GM04503 (cell line): ENCODE measurements around the gene PRPF31.

Source experiments
- DNase-seq: peaks from one replicate; pipeline ENCODE4 v3.0.0-alpha.2; 2012; ENCODE audit warnings: low read depth

The PRPF31 gene

DNA sequence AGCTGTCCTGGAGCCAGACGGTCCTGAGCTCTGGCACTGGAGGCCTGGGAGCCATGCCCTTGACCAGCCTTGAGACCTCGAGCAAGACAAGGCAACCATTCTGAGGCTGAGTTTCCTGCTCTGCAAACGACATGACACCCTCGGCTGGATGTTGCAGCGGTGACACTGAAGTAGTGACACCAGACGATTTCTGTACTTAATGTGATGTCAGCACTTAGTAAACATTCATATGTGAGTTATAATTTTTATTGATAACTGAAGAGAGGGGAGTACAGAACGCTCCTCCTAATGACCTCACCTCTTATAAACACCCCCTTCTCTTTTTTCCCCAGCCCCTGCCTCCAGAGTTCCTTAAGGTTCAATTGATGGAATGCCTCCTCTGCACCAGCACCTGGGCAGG is 7.1 kb upstream of the PRPF31 start:
- no peak for DNase-seq

GRCh38 chr19:54109651-54110050 is 5.9 kb upstream of the PRPF31 start:
- DNase-seq, result no peak

- DNase-seq, result no peak
These were observed 1.0 kb upstream of the PRPF31 start for GRCh38 chr19:54114340-54115108.

DNA sequence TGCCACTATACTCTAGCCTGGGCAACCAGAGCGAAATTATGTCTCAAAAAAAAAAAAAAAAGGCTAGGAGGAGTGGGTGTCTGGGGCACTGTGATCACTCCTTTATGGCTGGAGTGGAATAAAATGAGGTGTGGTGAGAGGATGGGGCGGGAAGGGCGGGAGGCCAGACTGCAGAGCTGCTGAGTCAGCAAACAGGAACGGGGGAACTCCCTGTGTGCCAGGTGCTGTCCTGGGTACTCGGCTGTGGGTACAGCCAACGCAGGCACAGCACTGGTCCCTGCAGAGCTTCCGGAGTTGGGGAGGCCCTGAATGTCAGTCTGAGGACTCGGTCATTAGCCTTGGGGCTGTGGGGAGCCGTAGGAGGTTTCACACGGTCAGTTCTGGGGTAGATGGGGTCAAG is 5.7 kb downstream of the PRPF31 start:
- no peak for DNase-seq

GRCh38 chr19:54123682-54124081 is 8.1 kb downstream of the PRPF31 start:
- DNase-seq, result no peak

DNA sequence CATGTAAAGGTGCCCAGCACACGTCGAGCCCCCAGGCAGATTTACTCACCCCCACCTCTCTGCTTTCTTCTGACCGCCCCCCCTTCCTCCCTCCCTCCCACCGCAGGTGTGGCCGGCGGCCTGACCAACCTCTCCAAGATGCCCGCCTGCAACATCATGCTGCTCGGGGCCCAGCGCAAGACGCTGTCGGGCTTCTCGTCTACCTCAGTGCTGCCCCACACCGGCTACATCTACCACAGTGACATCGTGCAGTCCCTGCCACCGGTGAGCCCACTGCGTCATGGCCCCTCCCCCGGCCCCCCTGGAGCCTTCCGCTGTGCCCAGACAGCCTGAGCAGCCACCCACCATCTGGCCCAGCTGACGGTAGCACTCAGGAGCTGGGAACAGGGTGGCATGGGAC is 8.8 kb downstream of the PRPF31 start:
- no peak for DNase-seq

DNA sequence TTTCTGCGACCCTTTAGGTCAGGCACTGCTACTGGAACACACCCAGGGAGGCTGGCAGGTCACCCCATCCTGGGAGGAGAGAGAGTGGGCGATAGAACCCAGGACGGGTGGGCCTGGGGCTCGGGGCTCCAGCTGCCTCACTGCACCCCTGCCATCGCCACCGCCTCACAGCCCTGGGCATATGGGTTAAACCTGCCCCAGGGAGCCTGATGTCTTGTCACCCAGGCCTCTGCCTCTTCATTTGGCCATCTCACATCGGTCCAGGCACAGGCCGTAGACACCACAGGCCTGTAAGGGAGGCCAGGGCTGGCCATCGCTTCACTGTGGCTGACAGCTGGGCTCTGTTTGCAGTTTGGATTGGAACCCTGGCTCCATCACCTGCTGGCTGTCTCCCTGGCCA is 10.2 kb downstream of the PRPF31 start:
- DNase-seq, result no peak

DNA sequence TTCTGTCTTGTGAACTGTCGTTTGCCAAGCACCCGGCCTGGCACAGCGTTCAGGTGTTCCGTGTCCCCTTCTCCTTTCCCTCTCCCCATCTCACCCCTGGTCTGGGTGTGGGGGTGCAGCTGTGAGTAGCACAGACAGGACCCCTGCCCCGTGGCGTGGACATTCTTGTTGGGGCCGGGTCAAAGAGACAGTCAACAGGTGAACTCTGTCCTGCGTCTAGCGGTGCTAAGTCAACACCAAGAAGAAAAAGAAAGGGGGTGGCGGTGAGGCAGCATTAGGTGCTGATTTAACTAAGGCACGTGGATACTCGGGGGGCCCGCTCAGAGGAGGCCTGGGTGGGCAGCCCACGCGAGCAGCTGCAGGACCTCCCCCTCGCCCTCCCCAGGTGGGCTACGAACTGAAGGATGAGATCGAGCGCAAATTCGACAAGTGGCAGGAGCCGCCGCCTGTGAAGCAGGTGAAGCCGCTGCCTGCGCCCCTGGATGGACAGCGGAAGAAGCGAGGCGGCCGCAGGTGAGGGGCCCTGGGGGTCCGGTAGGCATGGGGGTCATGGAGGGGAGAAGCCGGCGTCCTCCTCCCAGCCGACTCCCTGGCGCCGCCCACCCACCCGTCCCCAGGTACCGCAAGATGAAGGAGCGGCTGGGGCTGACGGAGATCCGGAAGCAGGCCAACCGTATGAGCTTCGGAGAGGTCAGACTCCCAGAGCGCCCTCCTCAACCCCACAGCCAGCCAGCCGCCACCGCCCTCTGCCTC is 12.3 kb downstream of the PRPF31 start:
- no peak for DNase-seq

DNA sequence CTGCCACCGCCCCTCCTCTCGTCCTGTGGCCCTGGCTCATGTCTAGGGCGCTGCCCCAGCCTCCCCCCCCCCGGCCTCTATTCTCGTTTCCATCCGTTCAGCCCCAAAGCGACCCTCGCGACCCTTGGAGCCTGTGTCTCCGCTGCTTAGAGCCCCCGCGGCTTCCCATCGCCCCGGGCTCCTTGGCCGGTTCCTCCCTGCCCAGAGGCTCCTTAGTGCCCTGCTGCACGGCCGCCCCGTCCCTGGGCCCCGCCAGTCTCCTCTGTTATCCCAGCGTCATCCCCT is 12.8 kb downstream of the PRPF31 start:
- DNase-seq, result no peak

DNA sequence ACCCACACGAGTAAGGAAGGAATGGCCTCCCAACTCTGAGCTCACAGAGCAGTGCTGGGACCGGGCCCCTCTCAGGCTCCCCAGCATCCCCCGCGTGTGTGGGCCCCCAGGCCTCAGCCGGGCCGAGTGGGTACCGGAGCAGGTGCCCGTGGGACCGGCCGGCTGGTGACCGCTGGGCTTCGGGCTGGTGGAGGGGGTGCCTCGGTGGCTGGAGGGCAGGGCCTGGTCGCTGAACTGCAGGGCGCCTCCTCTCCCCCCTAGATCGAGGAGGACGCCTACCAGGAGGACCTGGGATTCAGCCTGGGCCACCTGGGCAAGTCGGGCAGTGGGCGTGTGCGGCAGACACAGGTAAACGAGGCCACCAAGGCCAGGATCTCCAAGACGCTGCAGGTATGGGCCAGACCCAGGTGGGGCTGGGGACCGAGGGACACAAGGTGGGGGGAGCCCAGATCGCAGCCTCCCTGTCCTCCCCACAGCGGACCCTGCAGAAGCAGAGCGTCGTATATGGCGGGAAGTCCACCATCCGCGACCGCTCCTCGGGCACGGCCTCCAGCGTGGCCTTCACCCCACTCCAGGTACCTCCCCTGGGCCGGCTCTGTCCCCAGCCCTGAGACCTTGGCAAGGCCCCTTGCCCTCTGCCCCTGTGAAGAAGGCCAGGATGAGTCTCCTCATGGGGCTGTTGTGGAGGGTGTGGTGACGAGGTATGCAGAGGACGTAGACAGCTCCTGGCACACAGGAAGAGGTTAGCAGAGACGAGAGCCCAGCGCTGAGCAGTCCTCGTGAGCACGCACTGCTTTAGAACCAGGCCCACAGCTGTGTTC is 13.5 kb downstream of the PRPF31 start:
- DNase-seq, result no peak

GRCh38 chr19:54129617-54129996 is 14.1 kb downstream of the PRPF31 start:
- no peak for DNase-seq

GRCh38 chr19:54133312-54133956 is 17.9 kb downstream of the PRPF31 start:
- DNase-seq, result no peak

DNA sequence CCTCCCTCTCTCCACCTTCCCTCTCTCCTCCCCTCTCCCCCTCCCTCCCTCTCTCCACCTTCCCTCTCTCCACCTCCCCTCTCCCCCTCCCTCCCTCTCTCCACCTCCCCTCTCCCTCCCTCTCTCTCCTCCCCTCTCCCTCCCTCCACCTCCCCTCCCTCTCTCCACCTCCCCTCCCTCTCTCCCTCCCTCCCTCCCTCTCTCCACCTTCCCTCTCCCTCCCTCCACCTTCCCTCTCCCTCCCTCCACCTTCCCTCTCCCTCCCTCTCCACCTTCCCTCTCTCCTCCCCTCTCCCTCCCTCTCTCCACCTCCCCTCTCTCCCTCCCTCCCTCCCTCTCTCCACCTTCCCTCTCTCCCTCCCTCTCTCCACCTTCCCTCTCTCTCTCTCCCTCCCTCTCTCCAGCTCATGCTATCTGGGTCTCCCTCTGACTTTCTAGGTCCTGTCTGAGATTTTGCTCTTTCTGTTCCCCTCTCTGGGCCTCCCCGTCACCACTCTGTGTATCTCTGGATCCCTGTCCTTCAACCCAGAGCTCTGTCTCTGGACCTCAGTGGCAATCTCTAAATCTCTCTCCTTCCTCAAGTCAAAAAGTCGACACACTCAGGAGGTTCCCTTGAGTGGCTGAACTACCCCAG is 18.5 kb downstream of the PRPF31 start:
- no peak for DNase-seq

DNA sequence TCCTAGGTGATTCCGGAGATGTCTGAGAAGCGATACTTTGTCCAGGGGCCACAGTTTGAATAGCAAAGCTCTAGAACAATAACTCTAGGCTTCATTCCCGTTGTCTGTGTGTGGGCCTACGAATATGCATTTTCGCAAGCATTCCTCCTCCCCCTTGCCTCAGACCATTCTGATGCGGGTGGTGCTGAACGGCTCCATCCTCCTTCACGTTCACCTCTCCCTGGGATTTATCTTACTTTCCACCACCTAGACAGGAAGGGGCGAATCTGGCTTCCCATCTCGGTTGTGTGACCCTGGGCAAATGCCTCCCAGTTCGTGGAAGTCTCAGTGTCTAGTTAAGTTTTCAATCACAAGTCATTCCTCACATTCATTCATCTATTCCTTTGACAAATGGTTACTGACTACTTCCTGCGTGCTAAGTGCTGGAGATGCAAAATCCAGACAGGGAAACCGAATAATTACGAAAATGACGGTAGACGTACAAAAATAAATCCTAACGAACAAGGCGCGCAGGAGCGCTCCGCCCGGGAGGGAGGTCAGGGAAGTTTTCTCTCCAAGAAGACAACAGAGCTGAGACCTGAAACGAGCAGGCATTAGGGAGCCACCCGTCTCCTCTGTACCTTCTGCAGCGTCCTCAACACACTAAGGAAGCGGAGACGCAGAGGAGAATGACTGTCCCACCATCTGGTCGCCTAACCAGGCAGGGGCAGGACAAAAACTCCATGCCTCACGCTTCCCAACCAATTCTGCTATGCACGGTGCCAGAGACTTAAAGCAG is 20.7 kb downstream of the PRPF31 start:
- no peak for DNase-seq

GRCh38 chr19:54136864-54137698 is 21.5 kb downstream of the PRPF31 start:
- DNase-seq, result peak; percentile 100

DNA sequence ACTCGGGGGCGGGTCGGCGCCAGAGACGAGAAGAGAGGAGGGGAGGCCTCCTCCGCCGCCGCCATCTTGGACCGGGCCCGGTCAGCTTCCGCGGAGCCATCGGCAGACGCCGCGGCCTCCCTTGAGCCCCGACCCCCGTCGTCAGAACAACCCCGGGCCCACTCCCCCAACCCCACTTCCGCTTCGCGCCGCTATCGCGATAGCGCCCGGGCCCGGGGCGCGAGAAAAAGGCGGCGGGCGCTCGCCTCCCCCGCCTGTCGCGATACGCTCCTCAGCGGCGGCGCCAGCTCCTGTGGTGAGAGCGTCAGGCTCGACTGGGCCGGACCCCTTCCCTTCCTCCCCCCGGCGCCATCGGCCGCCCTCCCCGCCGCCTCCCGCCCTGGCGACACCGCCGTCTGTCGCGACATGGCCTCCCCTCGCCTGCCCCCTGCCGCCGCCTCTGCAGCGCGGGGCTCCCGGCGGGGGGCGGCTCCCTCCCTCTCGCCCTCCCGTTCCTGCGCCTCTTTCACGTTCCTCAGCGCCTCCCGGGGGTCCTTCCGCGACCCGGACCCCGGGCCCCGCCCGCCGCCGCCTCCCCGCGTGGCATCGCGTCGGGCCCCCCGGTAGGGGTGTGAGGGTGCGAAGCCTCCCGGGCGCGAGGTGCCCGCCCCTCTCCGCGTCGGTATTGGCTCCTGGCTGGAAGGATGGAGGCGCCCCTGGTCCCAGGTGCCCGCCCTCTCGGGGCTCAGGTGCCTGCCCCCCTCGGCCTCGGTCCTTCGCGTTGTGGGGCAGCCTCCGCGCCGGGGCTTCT is 22.3 kb downstream of the PRPF31 start, which contains the start of gene CNOT3:
TSS of gene CNOT3 (plus strand) at position 64 of the 790 bp plus-strand sequence. CDS start 5,217 bp downstream, outside the sequence.
- no peak for DNase-seq

DNA sequence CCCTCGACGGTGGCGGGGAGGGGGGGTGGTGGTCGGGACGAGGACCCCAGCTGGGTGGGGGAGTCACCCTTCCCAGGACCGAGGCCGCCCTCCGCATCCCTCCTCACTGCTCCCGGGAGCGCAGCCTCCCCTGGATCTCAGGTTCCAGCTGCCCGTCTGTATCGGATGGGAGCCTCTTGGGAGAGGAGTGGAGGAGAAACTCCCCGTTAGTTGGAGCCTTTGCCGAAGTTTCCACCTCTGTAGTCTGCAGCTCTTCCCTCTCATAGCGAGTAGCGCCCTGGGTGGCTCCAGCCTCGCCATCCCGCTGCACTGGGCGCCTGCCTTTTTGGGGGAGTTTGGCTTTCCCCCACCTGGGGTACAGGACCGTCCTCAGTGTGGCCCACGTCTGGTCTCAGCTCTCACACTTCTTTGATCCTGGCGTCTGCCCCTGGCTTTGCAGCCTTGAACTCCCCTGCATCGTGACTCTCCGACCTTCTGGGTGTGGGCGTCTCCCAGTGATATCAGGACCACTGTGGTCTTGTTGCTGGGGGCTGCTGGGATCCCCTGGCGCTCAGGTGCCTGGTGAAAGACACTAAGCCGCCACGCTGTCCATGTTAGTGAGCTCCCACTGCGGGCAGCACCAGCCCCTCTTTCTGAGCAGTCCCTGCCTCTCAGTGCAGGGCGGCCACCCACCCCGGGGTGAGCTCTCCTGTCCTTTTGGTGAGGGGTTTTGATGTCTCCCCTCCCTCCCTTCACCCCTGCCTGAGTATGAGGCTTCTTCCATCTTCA is 23.1 kb downstream of the PRPF31 start:
- no peak for DNase-seq

GRCh38 chr19:54141356-54141755 is 25.8 kb downstream of the PRPF31 start:
- DNase-seq, result peak; percentile 55
